Thyroid gland (tissue), 4 donors: ENCODE measurements around the gene ELP4.

Source experiments
- POLR2A ChIP-seq, 2 donors: fragments of 450-650 bp; IDR thresholded peaks; one replicate each; pipeline ENCODE4 v1.6.1; 2017; ENCODE audit warnings: antibody characterized with exemption in 2 of 2, mild to moderate bottlenecking in 2 of 2, moderate library complexity in 1 of 2
- TF ChIP-seq, protein P1 (sequence below), 6 experiments: fragments of 200-600 bp in 3 of 6; fragments of 450-650 bp in 3 of 6; sonication (generic) in 3 of 6; IDR thresholded peaks; one replicate each; pipeline ENCODE4 v1.5.1; 2016 to 2019; ENCODE audit warnings: antibody characterized with exemption in 6 of 6, mild to moderate bottlenecking in 2 of 6, inconsistent platforms in 1 of 6, moderate library complexity in 1 of 6

DNA sequence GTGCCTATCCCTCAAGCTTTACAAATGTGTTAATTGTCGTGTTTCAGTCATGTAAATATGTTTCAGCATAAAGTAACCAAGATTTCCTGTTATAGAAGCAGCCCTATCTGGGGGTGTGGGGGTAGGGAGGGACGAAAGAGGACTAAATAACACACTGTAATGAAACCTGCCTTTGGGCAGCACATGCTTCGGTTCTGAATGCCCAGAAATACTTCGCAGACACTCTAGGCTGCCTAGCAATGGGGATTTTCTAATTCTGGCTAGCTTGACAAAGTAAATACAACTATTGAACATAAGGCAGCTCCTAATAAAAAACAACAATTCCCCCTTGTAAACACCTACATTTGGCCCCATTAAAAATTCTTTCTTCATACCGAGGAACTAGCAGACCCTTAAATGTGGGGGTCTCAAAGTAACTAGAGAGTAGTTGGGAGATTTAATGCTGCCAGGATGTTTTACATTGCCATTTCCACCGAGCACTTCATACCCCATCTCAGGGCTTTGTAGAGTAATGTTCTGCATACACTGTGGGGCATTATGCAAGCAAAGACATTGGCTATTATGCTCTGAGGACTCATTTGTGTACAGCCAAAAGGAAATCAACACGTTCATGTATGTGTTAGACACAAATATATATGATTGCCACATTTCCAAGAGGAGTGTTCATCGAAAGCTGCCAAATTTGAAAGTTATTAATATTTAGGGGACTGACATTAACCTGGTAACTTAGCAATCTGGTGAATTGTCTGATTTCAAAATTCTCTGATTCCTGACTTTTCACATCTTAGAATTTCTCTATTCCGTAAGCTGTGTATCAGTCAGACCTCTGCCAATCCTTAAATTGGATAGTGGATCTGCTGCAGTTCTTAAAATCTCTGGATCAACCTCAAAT, 259.4 kb downstream of the ELP4 start:
- TF ChIP-seq, protein P1, sequence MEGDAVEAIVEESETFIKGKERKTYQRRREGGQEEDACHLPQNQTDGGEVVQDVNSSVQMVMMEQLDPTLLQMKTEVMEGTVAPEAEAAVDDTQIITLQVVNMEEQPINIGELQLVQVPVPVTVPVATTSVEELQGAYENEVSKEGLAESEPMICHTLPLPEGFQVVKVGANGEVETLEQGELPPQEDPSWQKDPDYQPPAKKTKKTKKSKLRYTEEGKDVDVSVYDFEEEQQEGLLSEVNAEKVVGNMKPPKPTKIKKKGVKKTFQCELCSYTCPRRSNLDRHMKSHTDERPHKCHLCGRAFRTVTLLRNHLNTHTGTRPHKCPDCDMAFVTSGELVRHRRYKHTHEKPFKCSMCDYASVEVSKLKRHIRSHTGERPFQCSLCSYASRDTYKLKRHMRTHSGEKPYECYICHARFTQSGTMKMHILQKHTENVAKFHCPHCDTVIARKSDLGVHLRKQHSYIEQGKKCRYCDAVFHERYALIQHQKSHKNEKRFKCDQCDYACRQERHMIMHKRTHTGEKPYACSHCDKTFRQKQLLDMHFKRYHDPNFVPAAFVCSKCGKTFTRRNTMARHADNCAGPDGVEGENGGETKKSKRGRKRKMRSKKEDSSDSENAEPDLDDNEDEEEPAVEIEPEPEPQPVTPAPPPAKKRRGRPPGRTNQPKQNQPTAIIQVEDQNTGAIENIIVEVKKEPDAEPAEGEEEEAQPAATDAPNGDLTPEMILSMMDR (IDR thresholded peaks at IDR 0.05), result no peak
- TF ChIP-seq POLR2A (IDR thresholded peaks at IDR 0.05), result no peak
